Measurements from ENCODE around the gene BRSK2.

BRSK2 gene

DNA sequence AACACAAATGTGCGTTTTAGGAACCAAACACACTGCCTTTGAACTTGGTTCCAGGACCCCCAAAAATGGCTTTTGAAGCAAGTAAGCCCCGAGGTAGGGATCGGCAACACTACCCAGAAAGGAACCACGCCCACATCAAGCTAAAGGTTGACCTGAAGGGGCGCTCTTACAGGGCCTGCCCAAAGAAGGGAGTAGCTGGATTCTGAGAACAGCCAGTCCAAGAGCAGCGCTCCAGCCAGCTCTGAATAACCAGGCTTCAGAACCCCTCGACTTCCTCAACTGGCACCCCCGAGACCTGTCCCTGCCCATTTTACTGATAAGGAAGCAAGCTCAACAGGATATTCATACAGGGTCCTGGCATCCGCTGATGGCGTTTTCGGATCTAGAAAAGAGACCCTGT is 115.7 kb downstream of the BRSK2 start:
- CTCF ChIA-PET: interaction anchor here (2.7 kb wide), 1 partner anchor 10 kb away, joined by 17 read pairs; no protein-coding TSS in a partner anchor
- POLR2A ChIA-PET: interaction anchor here (0.7 kb wide), 1 partner anchor 18 kb away, joined by 3 read pairs; no protein-coding TSS in a partner anchor
- no peaks in the 10 kb centered on the region for H3K4me1 ChIP-seq (ENCODE audit: control insufficient read depth, insufficient read depth, low read length)
- H3K4me3 ChIP-seq (ENCODE audit: low read depth, low read length): no peak overlapping the region
- no peak overlapping the region for H3K27ac ChIP-seq (ENCODE audit: extremely low read depth, low read depth, low read length)
- H3K36me3 ChIP-seq (ENCODE audit: control insufficient read depth in 2 of 2, insufficient read depth in 1 of 2, low read length in 2 of 2): no peaks in the 10 kb centered on the region
- H3K9me3 ChIP-seq (ENCODE audit: control insufficient read depth, insufficient read depth, low read depth, low read length): no peaks in the 10 kb centered on the region
- TF ChIP-seq TRIM28 (IDR thresholded peaks at IDR 0.05; ENCODE audit: borderline replicate concordance, low read length): no peak
- TF ChIP-seq ZNF776 (tag by site-specific recombination; IDR thresholded peaks at IDR 0.05; ENCODE audit: borderline replicate concordance): no peak
- TF ChIP-seq, protein P1, sequence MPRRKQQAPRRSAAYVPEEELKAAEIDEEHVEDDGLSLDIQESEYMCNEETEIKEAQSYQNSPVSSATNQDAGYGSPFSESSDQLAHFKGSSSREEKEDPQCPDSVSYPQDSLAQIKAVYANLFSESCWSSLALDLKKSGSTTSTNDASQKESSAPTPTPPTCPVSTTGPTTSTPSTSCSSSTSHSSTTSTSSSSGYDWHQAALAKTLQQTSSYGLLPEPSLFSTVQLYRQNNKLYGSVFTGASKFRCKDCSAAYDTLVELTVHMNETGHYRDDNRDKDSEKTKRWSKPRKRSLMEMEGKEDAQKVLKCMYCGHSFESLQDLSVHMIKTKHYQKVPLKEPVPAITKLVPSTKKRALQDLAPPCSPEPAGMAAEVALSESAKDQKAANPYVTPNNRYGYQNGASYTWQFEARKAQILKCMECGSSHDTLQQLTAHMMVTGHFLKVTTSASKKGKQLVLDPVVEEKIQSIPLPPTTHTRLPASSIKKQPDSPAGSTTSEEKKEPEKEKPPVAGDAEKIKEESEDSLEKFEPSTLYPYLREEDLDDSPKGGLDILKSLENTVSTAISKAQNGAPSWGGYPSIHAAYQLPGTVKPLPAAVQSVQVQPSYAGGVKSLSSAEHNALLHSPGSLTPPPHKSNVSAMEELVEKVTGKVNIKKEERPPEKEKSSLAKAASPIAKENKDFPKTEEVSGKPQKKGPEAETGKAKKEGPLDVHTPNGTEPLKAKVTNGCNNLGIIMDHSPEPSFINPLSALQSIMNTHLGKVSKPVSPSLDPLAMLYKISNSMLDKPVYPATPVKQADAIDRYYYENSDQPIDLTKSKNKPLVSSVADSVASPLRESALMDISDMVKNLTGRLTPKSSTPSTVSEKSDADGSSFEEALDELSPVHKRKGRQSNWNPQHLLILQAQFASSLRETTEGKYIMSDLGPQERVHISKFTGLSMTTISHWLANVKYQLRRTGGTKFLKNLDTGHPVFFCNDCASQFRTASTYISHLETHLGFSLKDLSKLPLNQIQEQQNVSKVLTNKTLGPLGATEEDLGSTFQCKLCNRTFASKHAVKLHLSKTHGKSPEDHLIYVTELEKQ (tag by site-specific recombination; IDR thresholded peaks at IDR 0.05; ENCODE audit: borderline replicate concordance): no peak
- peak; percentile 55 for TF ChIP-seq ZNF341 (tag by site-specific recombination; IDR thresholded peaks at IDR 0.05; ENCODE audit: low read depth)
- no peak for TF ChIP-seq ZNF24 (tag by site-specific recombination; IDR thresholded peaks at IDR 0.05)
- TF ChIP-seq ZBTB7A (tag by site-specific recombination; IDR thresholded peaks at IDR 0.05; ENCODE audit: low read depth): no peak
- no peak for TF ChIP-seq ZNF626 (tag by site-specific recombination; IDR thresholded peaks at IDR 0.05)
- no peak for TF ChIP-seq ZNF585B (tag by site-specific recombination; IDR thresholded peaks at IDR 0.05)
- TF ChIP-seq, protein P2, sequence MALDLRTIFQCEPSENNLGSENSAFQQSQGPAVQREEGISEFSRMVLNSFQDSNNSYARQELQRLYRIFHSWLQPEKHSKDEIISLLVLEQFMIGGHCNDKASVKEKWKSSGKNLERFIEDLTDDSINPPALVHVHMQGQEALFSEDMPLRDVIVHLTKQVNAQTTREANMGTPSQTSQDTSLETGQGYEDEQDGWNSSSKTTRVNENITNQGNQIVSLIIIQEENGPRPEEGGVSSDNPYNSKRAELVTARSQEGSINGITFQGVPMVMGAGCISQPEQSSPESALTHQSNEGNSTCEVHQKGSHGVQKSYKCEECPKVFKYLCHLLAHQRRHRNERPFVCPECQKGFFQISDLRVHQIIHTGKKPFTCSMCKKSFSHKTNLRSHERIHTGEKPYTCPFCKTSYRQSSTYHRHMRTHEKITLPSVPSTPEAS (tag by site-specific recombination; IDR thresholded peaks at IDR 0.05): no peak
- no peak for TF ChIP-seq ZNF473 (tag by site-specific recombination; IDR thresholded peaks at IDR 0.05)
- TF ChIP-seq IKZF3 (tag by site-specific recombination; IDR thresholded peaks at IDR 0.05): no peak
- no peak for TF ChIP-seq ZNF549 (tag by site-specific recombination; IDR thresholded peaks at IDR 0.05)
- no peak for TF ChIP-seq ZNF514 (tag by site-specific recombination; IDR thresholded peaks at IDR 0.05)
- TF ChIP-seq ZNF16 (tag by site-specific recombination; IDR thresholded peaks at IDR 0.05; ENCODE audit: low read depth): no peak
- no peak for TF ChIP-seq MEIS1 (CRISPR knock-in tag; IDR thresholded peaks at IDR 0.05; ENCODE audit: borderline replicate concordance)
- peak; percentile 36; the same call in 1 of the 2 replicates for TF ChIP-seq ZNF394 (tag by site-specific recombination; IDR thresholded peaks at IDR 0.05; ENCODE audit: borderline replicate concordance)

DNA sequence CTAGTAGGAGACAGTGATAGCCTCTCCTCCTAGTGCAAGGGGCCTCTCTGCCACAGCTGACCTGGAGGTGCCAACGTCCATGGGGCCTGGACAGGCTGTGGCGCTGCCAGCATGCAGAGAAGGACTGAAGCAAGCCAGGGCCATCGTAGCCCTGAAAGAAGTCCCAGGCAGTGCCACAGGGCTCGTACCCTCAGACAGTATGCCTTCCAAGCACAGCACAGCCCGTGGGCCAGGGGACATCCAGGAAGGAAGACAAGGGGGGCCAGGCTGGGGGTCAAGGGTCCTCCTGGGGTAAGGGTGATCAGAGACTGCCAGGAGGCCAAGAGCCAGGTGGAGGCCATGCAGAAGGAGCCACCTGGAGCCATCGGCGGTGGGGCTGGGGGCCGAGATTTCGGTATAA is 117.2 kb downstream of the BRSK2 start:
- Histone ChIP-seq H3K9me3 (ENCODE audit: control insufficient read depth, insufficient read depth, low read depth, low read length) (no peaks in the 10 kb centered on the region), H3K36me3 (ENCODE audit: control insufficient read depth in 2 of 2, insufficient read depth in 1 of 2, low read length in 2 of 2) (no peaks in the 10 kb centered on the region), H3K4me3 (ENCODE audit: low read depth, low read length) (no peak overlapping the region), H3K27ac (ENCODE audit: extremely low read depth, low read depth, low read length) (no peak overlapping the region), H3K4me1 (ENCODE audit: control insufficient read depth, insufficient read depth, low read length) (no peaks in the 10 kb centered on the region)
- ChIA-PET POLR2A (no interaction called here), CTCF (interaction anchor here (0.6 to 2.7 kb wide), 2 partner anchors 9 to 378 kb away, joined by 3 to 17 read pairs; no protein-coding TSS in a partner anchor)
- TF ChIP-seq ZNF114 (tag by site-specific recombination; IDR thresholded peaks at IDR 0.05): no peak
- TF ChIP-seq, protein P3, sequence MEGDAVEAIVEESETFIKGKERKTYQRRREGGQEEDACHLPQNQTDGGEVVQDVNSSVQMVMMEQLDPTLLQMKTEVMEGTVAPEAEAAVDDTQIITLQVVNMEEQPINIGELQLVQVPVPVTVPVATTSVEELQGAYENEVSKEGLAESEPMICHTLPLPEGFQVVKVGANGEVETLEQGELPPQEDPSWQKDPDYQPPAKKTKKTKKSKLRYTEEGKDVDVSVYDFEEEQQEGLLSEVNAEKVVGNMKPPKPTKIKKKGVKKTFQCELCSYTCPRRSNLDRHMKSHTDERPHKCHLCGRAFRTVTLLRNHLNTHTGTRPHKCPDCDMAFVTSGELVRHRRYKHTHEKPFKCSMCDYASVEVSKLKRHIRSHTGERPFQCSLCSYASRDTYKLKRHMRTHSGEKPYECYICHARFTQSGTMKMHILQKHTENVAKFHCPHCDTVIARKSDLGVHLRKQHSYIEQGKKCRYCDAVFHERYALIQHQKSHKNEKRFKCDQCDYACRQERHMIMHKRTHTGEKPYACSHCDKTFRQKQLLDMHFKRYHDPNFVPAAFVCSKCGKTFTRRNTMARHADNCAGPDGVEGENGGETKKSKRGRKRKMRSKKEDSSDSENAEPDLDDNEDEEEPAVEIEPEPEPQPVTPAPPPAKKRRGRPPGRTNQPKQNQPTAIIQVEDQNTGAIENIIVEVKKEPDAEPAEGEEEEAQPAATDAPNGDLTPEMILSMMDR (tag by site-specific recombination; IDR thresholded peaks at IDR 0.05): no peak
- no peak for TF ChIP-seq ZNF112 (tag by site-specific recombination; IDR thresholded peaks at IDR 0.05)
- no peak for TF ChIP-seq ZNF776 (tag by site-specific recombination; IDR thresholded peaks at IDR 0.05; ENCODE audit: borderline replicate concordance)
- no peak for TF ChIP-seq ZNF311 (tag by site-specific recombination; IDR thresholded peaks at IDR 0.05; ENCODE audit: borderline replicate concordance)
- no peak for TF ChIP-seq ZFP37 (tag by site-specific recombination; IDR thresholded peaks at IDR 0.05)
- no peak for TF ChIP-seq ZNF416 (tag by site-specific recombination; IDR thresholded peaks at IDR 0.05)
- TF ChIP-seq, protein P4, sequence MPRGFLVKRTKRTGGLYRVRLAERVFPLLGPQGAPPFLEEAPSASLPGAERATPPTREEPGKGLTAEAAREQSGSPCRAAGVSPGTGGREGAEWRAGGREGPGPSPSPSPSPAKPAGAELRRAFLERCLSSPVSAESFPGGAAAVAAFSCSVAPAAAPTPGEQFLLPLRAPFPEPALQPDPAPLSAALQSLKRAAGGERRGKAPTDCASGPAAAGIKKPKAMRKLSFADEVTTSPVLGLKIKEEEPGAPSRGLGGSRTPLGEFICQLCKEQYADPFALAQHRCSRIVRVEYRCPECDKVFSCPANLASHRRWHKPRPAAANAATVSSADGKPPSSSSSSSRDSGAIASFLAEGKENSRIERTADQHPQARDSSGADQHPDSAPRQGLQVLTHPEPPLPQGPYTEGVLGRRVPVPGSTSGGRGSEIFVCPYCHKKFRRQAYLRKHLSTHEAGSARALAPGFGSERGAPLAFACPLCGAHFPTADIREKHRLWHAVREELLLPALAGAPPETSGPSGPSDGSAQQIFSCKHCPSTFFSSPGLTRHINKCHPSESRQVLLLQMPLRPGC (tag by site-specific recombination; IDR thresholded peaks at IDR 0.05): no peak
- TF ChIP-seq ZNF404 (tag by site-specific recombination; IDR thresholded peaks at IDR 0.05): no peak
- TF ChIP-seq MEIS1 (CRISPR knock-in tag; IDR thresholded peaks at IDR 0.05; ENCODE audit: borderline replicate concordance): no peak
- TF ChIP-seq HOXD13 (CRISPR knock-in tag; IDR thresholded peaks at IDR 0.05; ENCODE audit: borderline replicate concordance): no peak
- TF ChIP-seq ZNF621 (tag by site-specific recombination; IDR thresholded peaks at IDR 0.05): no peak
- TF ChIP-seq AEBP2 (tag by site-specific recombination; IDR thresholded peaks at IDR 0.05; ENCODE audit: borderline replicate concordance): no peak

All from HEK293 (cell line).